ENCODE data around the gene TXNDC2.

DNA sequence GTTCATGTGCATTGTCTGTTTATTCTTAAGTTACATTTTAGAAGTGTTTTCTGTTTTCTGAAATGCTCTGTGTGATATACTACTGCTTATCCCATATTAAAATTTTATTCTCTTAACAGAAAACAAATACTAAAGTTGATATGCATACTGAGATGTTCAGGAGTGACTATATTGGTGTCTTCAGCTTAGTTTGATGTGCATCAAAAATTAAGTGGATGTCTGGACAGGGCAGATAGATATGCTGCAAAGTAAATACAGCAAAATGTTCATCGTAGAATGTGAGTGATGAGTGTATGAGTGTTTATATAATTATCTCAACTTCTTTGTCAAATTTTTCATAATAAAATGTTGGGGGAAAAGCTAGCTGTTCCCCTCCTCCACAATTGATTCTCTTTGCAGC, 41.2 kb downstream of the TXNDC2 start:
- TF ChIP-seq, protein P1, sequence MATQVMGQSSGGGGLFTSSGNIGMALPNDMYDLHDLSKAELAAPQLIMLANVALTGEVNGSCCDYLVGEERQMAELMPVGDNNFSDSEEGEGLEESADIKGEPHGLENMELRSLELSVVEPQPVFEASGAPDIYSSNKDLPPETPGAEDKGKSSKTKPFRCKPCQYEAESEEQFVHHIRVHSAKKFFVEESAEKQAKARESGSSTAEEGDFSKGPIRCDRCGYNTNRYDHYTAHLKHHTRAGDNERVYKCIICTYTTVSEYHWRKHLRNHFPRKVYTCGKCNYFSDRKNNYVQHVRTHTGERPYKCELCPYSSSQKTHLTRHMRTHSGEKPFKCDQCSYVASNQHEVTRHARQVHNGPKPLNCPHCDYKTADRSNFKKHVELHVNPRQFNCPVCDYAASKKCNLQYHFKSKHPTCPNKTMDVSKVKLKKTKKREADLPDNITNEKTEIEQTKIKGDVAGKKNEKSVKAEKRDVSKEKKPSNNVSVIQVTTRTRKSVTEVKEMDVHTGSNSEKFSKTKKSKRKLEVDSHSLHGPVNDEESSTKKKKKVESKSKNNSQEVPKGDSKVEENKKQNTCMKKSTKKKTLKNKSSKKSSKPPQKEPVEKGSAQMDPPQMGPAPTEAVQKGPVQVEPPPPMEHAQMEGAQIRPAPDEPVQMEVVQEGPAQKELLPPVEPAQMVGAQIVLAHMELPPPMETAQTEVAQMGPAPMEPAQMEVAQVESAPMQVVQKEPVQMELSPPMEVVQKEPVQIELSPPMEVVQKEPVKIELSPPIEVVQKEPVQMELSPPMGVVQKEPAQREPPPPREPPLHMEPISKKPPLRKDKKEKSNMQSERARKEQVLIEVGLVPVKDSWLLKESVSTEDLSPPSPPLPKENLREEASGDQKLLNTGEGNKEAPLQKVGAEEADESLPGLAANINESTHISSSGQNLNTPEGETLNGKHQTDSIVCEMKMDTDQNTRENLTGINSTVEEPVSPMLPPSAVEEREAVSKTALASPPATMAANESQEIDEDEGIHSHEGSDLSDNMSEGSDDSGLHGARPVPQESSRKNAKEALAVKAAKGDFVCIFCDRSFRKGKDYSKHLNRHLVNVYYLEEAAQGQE (IDR thresholded peaks at IDR 0.05; ENCODE audit: low read depth) = no peak
- TF ChIP-seq CEBPB (IDR thresholded peaks at IDR 0.05; ENCODE audit: low read depth) (no peak), POLR2A (IDR thresholded peaks at IDR 0.05; ENCODE audit: borderline replicate concordance, extremely low read depth, insufficient read depth, insufficient read length) (no peak)
- TF ChIP-seq, protein P2, sequence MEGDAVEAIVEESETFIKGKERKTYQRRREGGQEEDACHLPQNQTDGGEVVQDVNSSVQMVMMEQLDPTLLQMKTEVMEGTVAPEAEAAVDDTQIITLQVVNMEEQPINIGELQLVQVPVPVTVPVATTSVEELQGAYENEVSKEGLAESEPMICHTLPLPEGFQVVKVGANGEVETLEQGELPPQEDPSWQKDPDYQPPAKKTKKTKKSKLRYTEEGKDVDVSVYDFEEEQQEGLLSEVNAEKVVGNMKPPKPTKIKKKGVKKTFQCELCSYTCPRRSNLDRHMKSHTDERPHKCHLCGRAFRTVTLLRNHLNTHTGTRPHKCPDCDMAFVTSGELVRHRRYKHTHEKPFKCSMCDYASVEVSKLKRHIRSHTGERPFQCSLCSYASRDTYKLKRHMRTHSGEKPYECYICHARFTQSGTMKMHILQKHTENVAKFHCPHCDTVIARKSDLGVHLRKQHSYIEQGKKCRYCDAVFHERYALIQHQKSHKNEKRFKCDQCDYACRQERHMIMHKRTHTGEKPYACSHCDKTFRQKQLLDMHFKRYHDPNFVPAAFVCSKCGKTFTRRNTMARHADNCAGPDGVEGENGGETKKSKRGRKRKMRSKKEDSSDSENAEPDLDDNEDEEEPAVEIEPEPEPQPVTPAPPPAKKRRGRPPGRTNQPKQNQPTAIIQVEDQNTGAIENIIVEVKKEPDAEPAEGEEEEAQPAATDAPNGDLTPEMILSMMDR (IDR thresholded peaks at IDR 0.05 in 2 of 3, conservative IDR thresholded peaks at IDR 0.05 in 1 of 3; ENCODE audit: borderline replicate concordance in 1 of 3, insufficient read depth in 1 of 3, low read depth in 2 of 3, low read length in 2 of 3) = no peak

All from HCT116 (cell line).